Transverse colon (tissue), 4 donors: ENCODE data around the gene SIRPB1. TPM values are rescaled to one million over a fixed set of nuclear protein-coding genes. Genes with fewer than 3 reads are reported as not detected.
"Not testable (repeated sequence)": the region's sequence is repeated elsewhere in the genome, so short reads cannot be mapped to it uniquely, and the experiment has no call there.

ENCODE experiments used
- DNase-seq: peaks from one replicate; pipeline ENCODE4 v3.0.0-alpha.2; 2019
- H3K27ac ChIP-seq, 4 donors: fragments of 200-600 bp; sonication (generic); 2 replicates each; pipeline ENCODE4 v1.5.1; 2016 to 2018; ENCODE audit warnings: inconsistent platforms in 4 of 4
- H3K27me3 ChIP-seq: fragments of 200-600 bp; sonication (generic); 2 replicates; pipeline ENCODE4 v1.5.1; 2017; ENCODE audit warnings: inconsistent platforms
- H3K36me3 ChIP-seq, 4 donors: fragments of 200-600 bp; sonication (generic); 2 replicates each; pipeline ENCODE4 v1.5.1; 2017 to 2019; ENCODE audit warnings: inconsistent platforms in 4 of 4
- H3K4me1 ChIP-seq, 4 donors: fragments of 200-600 bp; sonication (generic); 2 replicates each; pipeline ENCODE4 v1.5.1; 2017 to 2020; ENCODE audit warnings: inconsistent platforms in 4 of 4
- H3K4me3 ChIP-seq, 4 donors: fragments of 200-600 bp; sonication (generic); 1 replicate in 1 of 4; 2 replicates in 3 of 4; pipeline versions ENCODE4 v1.5.1 to v1.6.1; 2017 to 2019; ENCODE audit warnings: inconsistent platforms in 4 of 4
- H3K9me3 ChIP-seq, 2 donors: fragments of 200-600 bp; sonication (generic); 2 replicates each; pipeline ENCODE4 v1.5.1; 2017 to 2019; ENCODE audit warnings: inconsistent platforms in 2 of 2
- EP300 ChIP-seq: sonication (generic); formaldehyde crosslinking; IDR thresholded peaks from one replicate; pipeline ENCODE4 v1.6.1; 2017; ENCODE audit warnings: antibody characterized with exemption, low read depth
- POLR2A ChIP-seq: fragments of 450-650 bp; IDR thresholded peaks from one replicate; pipeline ENCODE4 v1.6.1; 2016; ENCODE audit warnings: antibody characterized with exemption, mild to moderate bottlenecking, moderate library complexity
- POLR2AphosphoS5 ChIP-seq, 3 donors: sonication (generic); formaldehyde crosslinking; IDR thresholded peaks; one replicate each; pipeline ENCODE4 v1.6.1; 2016; ENCODE audit warnings: antibody characterized with exemption in 3 of 3
- whole genome bisulfite sequencing, 2 donors: methylation state at CpG; one replicate each; pipeline ENCODE4 v1.1.5; 2018; ENCODE audit warnings: low coverage in 1 of 2; 5-methylcytosine and 5-hydroxymethylcytosine counted together
- in situ Hi-C, 4 donors: fragments of 200-750 bp; cut with MboI; loops; one replicate each; pipeline versions ENCODE4 v1.15.0 to v1.15.1; 2017; ENCODE audit warnings: low sequenced_read_pairs in 3 of 4, low pct_ligation_motif_present in 1 of 4, low pct_unique_long_range_greater_than_20kb in 1 of 4
- intact Hi-C: fragments of 100-400 bp; cut with DNase I; formaldehyde crosslinking; loops from one replicate; pipeline ENCODE4 v1.15.1; 2023; ENCODE audit warnings: low total_unique reads
- total RNA-seq, 4 donors: library from RNA; depleted of rRNA; stranded (reverse); fragments of >200 nt; gene quantifications; one replicate each; pipeline ENCODE4 v1.1.0, GENCODE V29; 2016
- TF ChIP-seq, protein P1 (sequence below), 5 experiments: fragments of 200-600 bp in 3 of 5; fragments of 450-650 bp in 2 of 5; sonication (generic) in 3 of 5; IDR thresholded peaks; 1 replicate in 2 of 5; 2 replicates in 3 of 5; pipeline ENCODE4 v1.5.1; 2016 to 2017; ENCODE audit warnings: antibody characterized with exemption in 5 of 5, inconsistent platforms in 3 of 5, mild to moderate bottlenecking in 2 of 5, moderate library complexity in 1 of 5

Gene SIRPB1
- total RNA-seq, 4 donors from 2014 or later = 0.14 to 1.3 TPM; not detected in 2

DNA sequence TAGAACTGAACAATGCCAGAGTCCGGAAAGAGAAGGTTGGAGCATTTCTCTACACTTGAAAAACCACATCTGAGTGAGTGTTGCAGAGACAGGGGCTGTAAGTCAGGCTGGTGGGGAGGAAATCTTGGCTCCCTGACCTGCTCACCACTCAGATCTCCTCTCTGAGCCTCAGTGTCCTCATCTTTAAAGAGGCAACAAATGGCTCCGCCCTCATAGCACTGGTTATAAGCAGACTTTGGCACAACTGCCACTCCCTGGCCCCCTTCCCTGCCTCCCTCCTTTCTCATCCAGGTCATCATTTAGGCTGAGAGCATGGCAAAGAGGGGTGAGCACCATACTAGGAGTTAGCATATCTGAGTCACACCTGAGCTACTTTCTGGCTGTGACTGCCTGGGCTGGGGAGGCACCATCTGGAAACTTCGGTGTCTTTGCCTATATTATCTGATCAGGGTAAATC, 27.2 kb upstream of the SIRPB1 start:
- TF ChIP-seq EP300 = no peak
- TF ChIP-seq, protein P1, sequence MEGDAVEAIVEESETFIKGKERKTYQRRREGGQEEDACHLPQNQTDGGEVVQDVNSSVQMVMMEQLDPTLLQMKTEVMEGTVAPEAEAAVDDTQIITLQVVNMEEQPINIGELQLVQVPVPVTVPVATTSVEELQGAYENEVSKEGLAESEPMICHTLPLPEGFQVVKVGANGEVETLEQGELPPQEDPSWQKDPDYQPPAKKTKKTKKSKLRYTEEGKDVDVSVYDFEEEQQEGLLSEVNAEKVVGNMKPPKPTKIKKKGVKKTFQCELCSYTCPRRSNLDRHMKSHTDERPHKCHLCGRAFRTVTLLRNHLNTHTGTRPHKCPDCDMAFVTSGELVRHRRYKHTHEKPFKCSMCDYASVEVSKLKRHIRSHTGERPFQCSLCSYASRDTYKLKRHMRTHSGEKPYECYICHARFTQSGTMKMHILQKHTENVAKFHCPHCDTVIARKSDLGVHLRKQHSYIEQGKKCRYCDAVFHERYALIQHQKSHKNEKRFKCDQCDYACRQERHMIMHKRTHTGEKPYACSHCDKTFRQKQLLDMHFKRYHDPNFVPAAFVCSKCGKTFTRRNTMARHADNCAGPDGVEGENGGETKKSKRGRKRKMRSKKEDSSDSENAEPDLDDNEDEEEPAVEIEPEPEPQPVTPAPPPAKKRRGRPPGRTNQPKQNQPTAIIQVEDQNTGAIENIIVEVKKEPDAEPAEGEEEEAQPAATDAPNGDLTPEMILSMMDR (IDR thresholded peaks at IDR 0.05) = no peak
- TF ChIP-seq POLR2A = no peak
- TF ChIP-seq POLR2AphosphoS5 (IDR thresholded peaks at IDR 0.05) = no peak
- intact Hi-C loops = no loop called here
- no peaks in the 10 kb centered on the region for H3K9me3 ChIP-seq
- WGBS, 2 donors = 85% methylated on average over 3 of the region's 3 CpGs; no CpG with 5 or more reads in 1 of the 2 donors
- no peaks in the 10 kb centered on the region for H3K27me3 ChIP-seq
- no peak overlapping the region for H3K4me3 ChIP-seq
- H3K4me1 ChIP-seq = no peaks in the 10 kb centered on the region
- no peak for DNase-seq
- in situ Hi-C loops = no loop called here
- no peak overlapping the region for H3K27ac ChIP-seq
- H3K36me3 ChIP-seq = no peaks in the 10 kb centered on the region

DNA sequence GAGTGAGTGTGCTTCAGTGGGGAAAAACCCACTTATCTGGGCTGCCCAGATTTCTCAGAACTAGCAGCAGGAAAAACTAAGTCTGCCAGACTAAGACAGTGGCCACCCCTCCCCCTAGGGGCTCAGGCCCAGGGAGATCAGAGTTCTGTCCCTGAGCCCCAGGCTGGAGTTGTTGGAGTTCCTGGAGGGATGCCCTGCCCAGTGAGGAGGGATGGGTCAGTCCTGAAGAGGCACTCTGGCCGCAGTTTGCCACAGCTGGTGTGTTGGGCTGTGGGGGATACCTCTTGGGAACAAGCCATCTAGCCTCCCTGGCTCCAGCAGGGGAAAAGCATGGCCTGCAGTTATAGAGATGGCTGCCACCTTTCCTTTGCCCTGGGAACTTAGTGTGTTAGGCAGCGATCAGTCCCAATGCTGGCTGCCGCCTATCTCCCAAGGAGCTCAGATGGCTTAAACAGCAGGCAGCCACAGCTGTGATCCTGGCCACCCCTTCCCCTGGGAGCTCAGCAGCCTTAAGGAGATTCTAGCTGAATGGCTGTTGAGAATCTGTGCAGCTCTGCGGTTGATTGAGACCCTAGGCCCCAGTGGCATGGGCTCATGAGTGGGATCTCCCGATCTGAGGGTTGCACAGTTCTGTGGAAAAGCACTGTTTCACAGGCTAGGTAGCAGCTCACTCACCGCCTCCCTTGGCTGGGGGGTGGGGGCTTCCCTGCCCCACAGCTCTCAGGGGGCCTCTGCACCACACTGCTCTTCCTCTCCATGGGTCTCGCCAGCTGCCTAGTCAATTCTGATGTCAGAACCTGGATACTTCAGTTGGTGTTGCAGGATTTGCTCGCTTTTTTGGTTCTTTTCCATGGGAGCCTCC, 24.5 kb upstream of the SIRPB1 start:
- in situ Hi-C loops = no loop called here

DNA sequence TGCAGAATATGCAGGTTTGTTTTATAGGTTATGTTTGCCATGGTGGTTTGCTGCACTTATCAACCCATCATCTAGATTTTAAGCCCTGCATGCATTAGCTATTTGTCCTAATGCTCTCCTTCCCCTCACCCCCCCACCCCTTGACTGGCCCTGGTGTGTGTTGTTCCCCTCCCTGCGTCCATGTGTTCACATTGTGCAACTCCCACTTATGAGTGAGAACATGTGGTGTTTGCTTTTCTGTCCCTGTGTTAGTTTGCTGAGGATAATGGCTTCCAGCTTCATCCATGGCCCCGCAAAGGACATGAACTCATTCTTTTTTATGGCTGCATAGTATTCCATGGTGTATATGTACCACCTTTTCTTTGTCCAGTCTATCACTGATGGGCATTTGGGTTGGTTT, 18.8 kb upstream of the SIRPB1 start:
- H3K4me1 ChIP-seq, in situ Hi-C loops, DNase-seq, H3K27ac ChIP-seq, H3K36me3 ChIP-seq, H3K9me3 ChIP-seq, intact Hi-C loops, H3K27me3 ChIP-seq, H3K4me3 ChIP-seq: not testable (repeated sequence)
- 83 to 88% methylated on average over 1 to 2 of the region's 2 CpGs for WGBS, 2 donors

More for the DNA sequence above, 24.5 kb upstream of the SIRPB1 start:
- WGBS, 2 donors = 92 to 100% methylated on average over 2 to 7 of the region's 8 CpGs
- Histone ChIP-seq H3K36me3 (no peaks in the 10 kb centered on the region), H3K4me1 (no peaks in the 10 kb centered on the region), H3K4me3 (no peak overlapping the region), H3K9me3 (peaks cover 0 to 5% of the 10 kb centered on the region in 2 donors), H3K27me3 (no peaks in the 10 kb centered on the region), H3K27ac (no peak overlapping the region)
- intact Hi-C loops = no loop called here
- TF ChIP-seq POLR2A (no peak), POLR2AphosphoS5 (IDR thresholded peaks at IDR 0.05) (no peak), EP300 (no peak)
- TF ChIP-seq, protein P1 (IDR thresholded peaks at IDR 0.05) = no peak
- no peak for DNase-seq

DNA sequence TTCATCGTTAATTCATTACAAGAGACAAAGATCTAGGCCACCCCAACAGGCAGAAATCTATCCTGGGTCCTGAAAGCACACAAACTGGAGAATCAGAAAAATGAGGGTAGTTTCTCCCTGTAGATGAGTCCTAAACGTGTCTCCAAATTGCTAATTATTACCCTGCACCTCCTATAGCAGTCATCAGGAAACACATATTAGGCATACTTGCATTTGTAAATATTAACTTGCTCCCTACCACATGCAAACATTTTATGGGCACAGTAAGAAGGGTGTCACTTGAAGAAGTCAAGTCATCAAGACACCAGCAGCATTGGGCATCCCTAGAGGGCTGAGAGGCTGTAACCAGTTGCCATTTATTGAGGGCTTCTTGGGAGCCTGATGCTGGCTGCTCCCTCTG, 17.9 kb upstream of the SIRPB1 start:
- Histone ChIP-seq H3K9me3 (peaks cover 0 to 5% of the 10 kb centered on the region in 2 donors), H3K4me3 (no peak overlapping the region), H3K36me3 (no peaks in the 10 kb centered on the region), H3K27ac (no peak overlapping the region), H3K27me3 (no peaks in the 10 kb centered on the region), H3K4me1 (no peaks in the 10 kb centered on the region)
- in situ Hi-C loops = no loop called here
- DNase-seq = no peak
- intact Hi-C loops = no loop called here
- no peak for TF ChIP-seq POLR2AphosphoS5 (IDR thresholded peaks at IDR 0.05)
- no peak for TF ChIP-seq EP300
- TF ChIP-seq POLR2A = no peak
- WGBS, 2 donors = 72 to 90% methylated on average over 2 of the region's 2 CpGs

DNA sequence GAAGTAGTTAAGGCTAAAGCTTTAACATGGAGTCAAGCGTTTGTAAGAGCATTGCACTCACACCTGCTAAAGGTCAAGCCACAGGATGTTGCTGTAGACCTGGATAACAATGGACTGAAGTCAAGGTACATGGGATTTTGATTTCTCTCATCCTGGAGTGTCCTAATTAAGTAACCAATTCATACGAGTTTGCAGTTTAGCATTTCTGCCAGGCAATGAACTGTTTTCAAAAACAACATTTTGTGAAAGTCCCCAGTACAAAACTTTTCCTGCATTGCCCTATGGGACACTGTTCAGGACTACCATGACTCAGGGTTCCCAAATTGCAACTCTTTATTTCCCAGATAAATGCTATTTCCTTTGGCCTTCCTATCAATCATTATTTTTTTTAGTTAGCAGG, 17.4 kb upstream of the SIRPB1 start:
- Histone ChIP-seq H3K27me3 (no peaks in the 10 kb centered on the region), H3K36me3 (no peaks in the 10 kb centered on the region), H3K9me3 (peaks cover 0 to 5% of the 10 kb centered on the region in 2 donors), H3K4me1 (no peaks in the 10 kb centered on the region), H3K4me3 (no peak overlapping the region), H3K27ac (no peak overlapping the region)
- in situ Hi-C loops = no loop called here
- DNase-seq = no peak
- TF ChIP-seq POLR2AphosphoS5 (IDR thresholded peaks at IDR 0.05) (no peak), EP300 (no peak), POLR2A (no peak)
- TF ChIP-seq, protein P1 (IDR thresholded peaks at IDR 0.05) = no peak
- intact Hi-C loops = no loop called here
- 60 to 72% methylated on average over 2 of the region's 2 CpGs for WGBS, 2 donors
